ENCODE measurements around the gene GCNT2. TPM values are rescaled to one million over a fixed set of nuclear protein-coding genes. Genes with fewer than 3 reads are reported as not detected.

GCNT2 gene
- total RNA-seq, 4 donors from 2014 or later: 14.9 to 36.7 (median 23.6) TPM

GRCh38 chr6:10585209-10585845 lies 64.2 kb downstream of the GCNT2 start:
- Histone ChIP-seq H3K27me3 (no peaks in the 10 kb centered on the region), H3K4me3 (peak overlapping the region; percentile 37), H3K36me3 (no peaks in the 10 kb centered on the region), H3K9me3 (no peaks in the 10 kb centered on the region), H3K4me1 (peaks cover 0 to 74% (median 0%) of the 10 kb centered on the region in 3 donors), H3K27ac (peak overlapping the region; percentile 24 to 67 (median 39))
- no peak for ATAC-seq
- TF ChIP-seq EP300 (IDR thresholded peaks at IDR 0.05) (no peak), POLR2AphosphoS5 (IDR thresholded peaks at IDR 0.05) (no peak), CTCF (IDR thresholded peaks at IDR 0.05) (no peak), POLR2A (IDR thresholded peaks at IDR 0.05) (no peak)
- WGBS, 2 donors (ENCODE audit: low coverage in 1 of 2): 28 to 29% methylated on average over 6 to 13 of the region's 13 CpGs

DNA sequence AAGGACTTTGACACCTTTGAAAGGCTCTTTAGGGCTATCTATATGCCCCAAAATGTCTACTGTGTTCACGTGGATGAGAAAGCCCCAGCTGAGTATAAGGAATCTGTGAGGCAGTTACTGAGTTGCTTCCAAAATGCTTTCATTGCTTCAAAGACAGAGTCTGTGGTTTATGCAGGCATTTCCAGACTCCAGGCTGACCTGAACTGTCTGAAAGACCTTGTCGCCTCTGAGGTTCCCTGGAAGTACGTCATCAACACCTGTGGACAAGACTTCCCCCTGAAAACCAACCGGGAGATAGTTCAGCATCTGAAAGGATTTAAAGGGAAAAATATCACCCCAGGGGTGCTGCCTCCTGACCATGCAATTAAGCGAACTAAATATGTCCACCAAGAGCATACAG lies 65.2 kb downstream of the GCNT2 start:
- 64 to 83% methylated on average over 1 to 5 of the region's 5 CpGs for WGBS, 2 donors (ENCODE audit: low coverage in 1 of 2)
- H3K9me3 ChIP-seq: no peaks in the 10 kb centered on the region
- no peak for ATAC-seq
- H3K27ac ChIP-seq: peak overlapping the region; percentile 24 to 67 (median 39)
- no peaks in the 10 kb centered on the region for H3K36me3 ChIP-seq
- TF ChIP-seq POLR2A (IDR thresholded peaks at IDR 0.05) (no peak), POLR2AphosphoS5 (IDR thresholded peaks at IDR 0.05) (no peak), EP300 (IDR thresholded peaks at IDR 0.05) (no peak), CTCF (IDR thresholded peaks at IDR 0.05) (no peak)
- peaks cover 0 to 66% (median 0%) of the 10 kb centered on the region in 3 donors for H3K4me1 ChIP-seq
- peak overlapping the region; percentile 37 for H3K4me3 ChIP-seq
- H3K27me3 ChIP-seq: no peaks in the 10 kb centered on the region

DNA sequence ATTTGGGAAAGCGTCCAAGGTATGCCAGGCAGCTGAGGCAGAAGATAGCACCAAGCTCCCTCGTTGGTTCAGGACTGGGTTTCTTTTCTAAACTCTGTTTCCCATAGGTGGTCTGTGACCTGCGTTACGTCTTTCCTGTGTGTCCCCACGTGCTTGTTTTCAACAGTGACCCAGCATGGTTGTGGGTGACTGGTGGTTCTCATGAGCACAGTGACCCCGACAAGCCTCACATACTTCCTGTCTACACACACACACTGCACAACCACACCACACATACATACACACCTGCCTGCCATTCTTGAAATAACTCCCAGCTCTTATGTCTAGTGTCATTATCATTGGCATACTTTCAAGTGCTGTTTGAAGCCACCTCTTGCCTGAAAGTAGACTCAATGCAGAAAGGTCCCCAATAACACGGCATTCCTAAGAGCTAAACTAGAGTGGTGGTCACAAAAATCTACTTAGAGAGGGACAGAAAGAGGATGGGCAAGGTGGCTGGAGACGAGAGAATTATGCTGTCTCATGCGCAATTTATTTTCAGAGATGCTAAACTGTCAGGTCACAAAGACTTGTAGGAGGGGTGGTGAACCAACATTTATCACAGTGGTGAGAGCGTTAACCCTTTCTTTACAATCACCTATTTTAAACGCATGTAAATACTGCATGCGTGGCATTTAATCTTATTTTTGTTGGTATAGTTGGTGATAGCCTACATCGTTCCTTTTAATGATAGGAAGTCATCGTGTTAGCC lies 66.7 kb downstream of the GCNT2 start:
- Histone ChIP-seq H3K36me3 (no peaks in the 10 kb centered on the region), H3K27ac (peak overlapping the region in 2 of 4 donors; percentile 28 to 46), H3K4me1 (peaks cover 0 to 58% (median 0%) of the 10 kb centered on the region in 3 donors), H3K27me3 (no peaks in the 10 kb centered on the region), H3K4me3 (peak overlapping the region; percentile 3 to 37), H3K9me3 (no peaks in the 10 kb centered on the region)
- ATAC-seq: no peak
- WGBS, 2 donors (ENCODE audit: low coverage in 1 of 2): 44 to 55% methylated on average over 10 to 13 of the region's 14 CpGs
- no peak for TF ChIP-seq POLR2A (IDR thresholded peaks at IDR 0.05)
- TF ChIP-seq CTCF (IDR thresholded peaks at IDR 0.05): no peak
- no peak for TF ChIP-seq EP300 (IDR thresholded peaks at IDR 0.05)
- no peak for TF ChIP-seq POLR2AphosphoS5 (IDR thresholded peaks at IDR 0.05)

DNA sequence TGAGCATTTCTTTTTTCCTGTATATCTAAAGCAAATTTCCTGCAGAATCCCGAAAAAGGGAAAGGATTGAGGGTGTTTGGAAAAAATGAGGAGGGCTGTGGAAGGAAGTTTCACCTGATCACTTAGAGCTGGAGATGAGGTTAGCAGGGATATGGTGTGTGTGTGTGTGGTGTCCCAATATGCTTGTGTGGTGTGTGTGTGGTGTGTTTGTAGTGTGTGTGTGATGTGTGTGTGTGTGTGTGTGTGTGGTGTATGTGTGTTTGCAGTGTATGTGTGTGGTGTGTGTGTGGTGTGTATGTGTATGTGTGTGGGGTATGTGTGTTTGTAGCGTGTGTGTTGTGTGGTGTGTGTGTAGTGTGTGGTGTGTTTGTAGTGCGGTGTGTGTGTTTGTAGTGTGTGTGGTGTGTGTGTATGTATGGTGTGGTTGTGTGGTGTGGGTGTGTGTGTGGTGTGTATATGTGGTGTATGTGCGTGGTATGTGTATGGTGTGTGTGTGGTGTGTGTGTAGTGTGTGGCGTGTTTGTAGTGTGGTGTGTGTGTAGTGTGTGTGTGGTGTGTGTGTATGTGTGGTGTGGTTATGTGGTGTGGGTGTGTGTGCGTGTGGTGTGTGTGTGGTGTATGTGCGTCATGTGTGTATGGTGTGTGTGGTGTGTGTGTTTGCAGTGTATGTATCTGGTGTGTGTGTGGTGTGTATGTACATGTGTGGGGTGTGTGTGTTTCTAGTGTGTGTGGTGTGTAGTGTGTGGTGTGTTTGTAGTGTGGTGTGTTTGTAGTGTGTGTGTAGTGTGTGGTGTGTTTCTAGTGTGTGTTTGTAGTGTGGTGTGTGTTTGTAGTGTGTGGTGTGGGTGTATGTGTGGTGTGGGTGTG lies 67.6 kb downstream of the GCNT2 start:
- Histone ChIP-seq H3K27me3 (no peaks in the 10 kb centered on the region), H3K4me1 (peaks cover 0 to 49% (median 0%) of the 10 kb centered on the region in 3 donors), H3K4me3 (peak overlapping the region in 1 of 2 donors; percentile 37), H3K9me3 (no peaks in the 10 kb centered on the region), H3K27ac (no peak overlapping the region), H3K36me3 (no peaks in the 10 kb centered on the region)
- ATAC-seq: no peak
- TF ChIP-seq POLR2A (IDR thresholded peaks at IDR 0.05): no peak
- TF ChIP-seq CTCF (IDR thresholded peaks at IDR 0.05): no peak
- no peak for TF ChIP-seq POLR2AphosphoS5 (IDR thresholded peaks at IDR 0.05)
- no peak for TF ChIP-seq EP300 (IDR thresholded peaks at IDR 0.05)
- WGBS, 2 donors (ENCODE audit: low coverage in 1 of 2): 76 to 85% methylated on average over 3 to 7 of the region's 7 CpGs

All from gastroesophageal sphincter (tissue), 4 donors.